NCI-H2196 (cell line): ENCODE data around the gene BSDC1.

Source experiments
- DNase-seq: peaks from one replicate; lab custom pipeline; 2025; ENCODE audit not compliant: unreplicated experiment; lab: John Stamatoyannopoulos, UW

BSDC1 gene

GRCh38 chr1:32337855-32338636 is 56.2 kb downstream of the BSDC1 start:
- peak; percentile 65 for DNase-seq

- no peak for DNase-seq
These were observed 57.1 kb downstream of the BSDC1 start for GRCh38 chr1:32336963-32337675.

GRCh38 chr1:32336591-32336932 is 57.7 kb downstream of the BSDC1 start:
- DNase-seq, result no peak

- DNase-seq, result peak; percentile 80
These were observed 58.3 kb downstream of the BSDC1 start, which contains the start of gene MARCKSL1 for GRCh38 chr1:32335790-32336590. MARCKSL1 (minus strand) TSS chr1:32336233; CDS start chr1:32336033, 200 bp downstream.

- DNase-seq, result no peak
These were observed 58.8 kb downstream of the BSDC1 start for GRCh38 chr1:32335535-32335789.

GRCh38 chr1:32334864-32335534 is 59.2 kb downstream of the BSDC1 start:
- DNase-seq, result peak; percentile 58

- no peak for DNase-seq
These were observed 59.9 kb downstream of the BSDC1 start for GRCh38 chr1:32334274-32334861.

GRCh38 chr1:32333251-32333963 is 60.8 kb downstream of the BSDC1 start:
- DNase-seq, result no peak

GRCh38 chr1:32332290-32333079 is 61.8 kb downstream of the BSDC1 start:
- DNase-seq, result peak; percentile 29

- no peak for DNase-seq
These were observed 62.7 kb downstream of the BSDC1 start for GRCh38 chr1:32331549-32331948.

- no peak for DNase-seq
These were observed 63.6 kb downstream of the BSDC1 start for GRCh38 chr1:32330558-32331151.

- no peak for DNase-seq
These were observed 64.2 kb downstream of the BSDC1 start for GRCh38 chr1:32329931-32330466.

GRCh38 chr1:32327204-32327603 is 67.0 kb downstream of the BSDC1 start:
- no peak for DNase-seq

GRCh38 chr1:32321712-32322291 is 72.4 kb downstream of the BSDC1 start:
- DNase-seq, result no peak

GRCh38 chr1:32318127-32318869 is 75.9 kb downstream of the BSDC1 start:
- DNase-seq, result no peak

- DNase-seq, result no peak
These were observed 77.4 kb downstream of the BSDC1 start for GRCh38 chr1:32316903-32317277.
